NB4 (cell line): ENCODE results near the gene TMEM121.

Experiments used
- CTCF ChIP-seq: IDR thresholded peaks from one replicate; pipeline ENCODE4 v1.5.1; 2012; ENCODE audit warnings: low read depth, low read length
- MAX ChIP-seq: IDR thresholded peaks from 2 replicates; pipeline ENCODE4 v1.6.1; 2011; ENCODE audit warnings: low read depth, low read length
- MYC ChIP-seq: IDR thresholded peaks from 2 replicates; pipeline ENCODE4 v1.6.1; 2011; ENCODE audit warnings: low read depth, low read length
- POLR2A ChIP-seq: IDR thresholded peaks from 2 replicates; pipeline ENCODE4 v1.6.1; 2011; ENCODE audit warnings: mild to moderate bottlenecking; ENCODE audit not compliant: insufficient read length; ENCODE audit errors: extremely low read depth

- no peak for TF ChIP-seq CTCF
- no peak for TF ChIP-seq POLR2A
- no peak for TF ChIP-seq MAX
- TF ChIP-seq MYC: no peak
Measured at GRCh38 chr14:105536691-105537579, 10.6 kb downstream of the TMEM121 start.
